GM19193 (cell line): ENCODE data around the gene AIPL1.

Experiments
- POLR2A ChIP-seq: IDR thresholded peaks from 4 replicates; pipeline ENCODE4 v1.6.1; 2011; ENCODE audit not compliant: insufficient read depth, insufficient read length; ENCODE audit errors: extremely low read depth

The AIPL1 gene

GRCh38 chr17:6444571-6445335 lies 9.8 kb upstream of the AIPL1 start:
- TF ChIP-seq POLR2A: no peak

- peak; percentile 80 for TF ChIP-seq POLR2A
These were observed 9.0 kb upstream of the AIPL1 start, which contains the start of gene PIMREG for GRCh38 chr17:6443692-6444570. Gene PIMREG, plus strand, starts transcription at chr17:6444455. Its CDS starts 656 bp downstream, at chr17:6445111.

- no peak for TF ChIP-seq POLR2A
These were observed 7.9 kb upstream of the AIPL1 start for GRCh38 chr17:6442775-6443174.

- TF ChIP-seq POLR2A: no peak
These were observed 5.0 kb upstream of the AIPL1 start for GRCh38 chr17:6439951-6440350.

- TF ChIP-seq POLR2A: no peak
These were observed 3.0 kb upstream of the AIPL1 start for GRCh38 chr17:6437956-6438355.

GRCh38 chr17:6437466-6437865 lies 2.5 kb upstream of the AIPL1 start:
- no peak for TF ChIP-seq POLR2A

- no peak for TF ChIP-seq POLR2A
These were observed 1.0 kb upstream of the AIPL1 start for GRCh38 chr17:6435968-6436367.

- no peak for TF ChIP-seq POLR2A
These were observed 4.2 kb downstream of the AIPL1 start for GRCh38 chr17:6430769-6431168.

- no peak for TF ChIP-seq POLR2A
These were observed 5.7 kb downstream of the AIPL1 start for GRCh38 chr17:6429266-6429665.

- TF ChIP-seq POLR2A: no peak
These were observed 6.5 kb downstream of the AIPL1 start for GRCh38 chr17:6428207-6428965.

GRCh38 chr17:6427279-6427781 lies 7.6 kb downstream of the AIPL1 start:
- TF ChIP-seq POLR2A: no peak

- TF ChIP-seq POLR2A: no peak
These were observed 8.4 kb downstream of the AIPL1 start for GRCh38 chr17:6426356-6427101.

GRCh38 chr17:6425407-6425806 lies 9.5 kb downstream of the AIPL1 start:
- no peak for TF ChIP-seq POLR2A

- TF ChIP-seq POLR2A: no peak
These were observed 11.0 kb downstream of the AIPL1 start for GRCh38 chr17:6423931-6424330.
